ENCODE measurements around the gene MROH9. TPM values are rescaled to one million over a fixed set of nuclear protein-coding genes. Genes with fewer than 3 reads are reported as not detected.

Gene MROH9
- total and polyA plus RNA-seq, 2 experiments from 2014 or later = 0.06 TPM; not detected in 1

DNA sequence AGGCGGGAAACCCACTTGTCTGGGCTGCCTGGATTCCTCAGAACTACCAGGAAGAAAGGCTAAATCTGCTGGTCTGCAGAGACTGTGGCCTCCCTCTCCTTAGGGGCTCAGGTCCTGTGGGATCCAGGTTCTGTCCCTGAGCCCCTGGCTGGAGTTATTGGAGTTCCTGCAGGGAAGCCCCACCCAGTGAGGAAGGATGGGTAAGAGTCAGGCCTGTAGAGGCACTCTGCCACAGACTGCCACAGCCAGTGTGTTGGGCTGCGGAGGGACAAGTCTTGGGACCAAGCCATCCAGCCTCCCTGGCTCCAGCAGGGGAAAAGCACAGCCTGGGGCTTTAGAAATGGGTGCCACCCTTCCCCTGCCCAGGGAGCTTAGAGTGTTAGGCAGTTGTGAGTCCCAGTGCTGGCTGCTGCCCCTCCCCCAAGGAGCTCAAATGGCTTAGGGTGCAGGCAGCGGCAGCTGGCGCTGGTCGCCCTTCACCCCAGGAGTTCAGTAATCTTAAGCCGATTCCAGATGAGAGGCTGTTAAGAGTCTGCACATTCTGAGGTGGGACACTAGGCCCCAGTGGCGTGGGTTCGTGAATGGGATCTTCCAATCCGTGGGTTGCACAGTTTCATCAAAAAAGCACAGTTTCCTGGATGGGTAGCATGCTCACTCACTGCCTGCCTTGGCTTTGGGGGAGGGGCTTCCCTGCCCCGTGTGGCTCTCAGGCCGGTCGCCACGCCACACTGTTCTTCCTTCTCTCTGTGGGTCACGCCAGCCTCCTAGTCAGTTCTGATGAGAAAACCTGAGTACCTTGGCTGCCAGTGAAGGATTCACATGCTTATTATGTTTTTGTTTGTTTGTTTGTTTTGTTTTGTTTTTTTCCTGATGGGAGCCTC, 97.7 kb downstream of the MROH9 start (continued):
- TF ChIP-seq, protein P1, sequence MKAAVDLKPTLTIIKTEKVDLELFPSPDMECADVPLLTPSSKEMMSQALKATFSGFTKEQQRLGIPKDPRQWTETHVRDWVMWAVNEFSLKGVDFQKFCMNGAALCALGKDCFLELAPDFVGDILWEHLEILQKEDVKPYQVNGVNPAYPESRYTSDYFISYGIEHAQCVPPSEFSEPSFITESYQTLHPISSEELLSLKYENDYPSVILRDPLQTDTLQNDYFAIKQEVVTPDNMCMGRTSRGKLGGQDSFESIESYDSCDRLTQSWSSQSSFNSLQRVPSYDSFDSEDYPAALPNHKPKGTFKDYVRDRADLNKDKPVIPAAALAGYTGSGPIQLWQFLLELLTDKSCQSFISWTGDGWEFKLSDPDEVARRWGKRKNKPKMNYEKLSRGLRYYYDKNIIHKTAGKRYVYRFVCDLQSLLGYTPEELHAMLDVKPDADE (IDR thresholded peaks at IDR 0.05) = no peak
- TF ChIP-seq NANOG (IDR thresholded peaks at IDR 0.05; ENCODE audit: borderline replicate concordance) (no peak), ZNF114 (CRISPR knock-in tag; IDR thresholded peaks at IDR 0.05) (no peak), POLR2AphosphoS5 (IDR thresholded peaks at IDR 0.05; ENCODE audit: low read depth) (no peak), STAT1 (IDR thresholded peaks at IDR 0.05; ENCODE audit: unreplicated experiment) (no peak), JUNB (IDR thresholded peaks at IDR 0.05; ENCODE audit: unreplicated experiment) (no peak)
- TF ChIP-seq, protein P2, sequence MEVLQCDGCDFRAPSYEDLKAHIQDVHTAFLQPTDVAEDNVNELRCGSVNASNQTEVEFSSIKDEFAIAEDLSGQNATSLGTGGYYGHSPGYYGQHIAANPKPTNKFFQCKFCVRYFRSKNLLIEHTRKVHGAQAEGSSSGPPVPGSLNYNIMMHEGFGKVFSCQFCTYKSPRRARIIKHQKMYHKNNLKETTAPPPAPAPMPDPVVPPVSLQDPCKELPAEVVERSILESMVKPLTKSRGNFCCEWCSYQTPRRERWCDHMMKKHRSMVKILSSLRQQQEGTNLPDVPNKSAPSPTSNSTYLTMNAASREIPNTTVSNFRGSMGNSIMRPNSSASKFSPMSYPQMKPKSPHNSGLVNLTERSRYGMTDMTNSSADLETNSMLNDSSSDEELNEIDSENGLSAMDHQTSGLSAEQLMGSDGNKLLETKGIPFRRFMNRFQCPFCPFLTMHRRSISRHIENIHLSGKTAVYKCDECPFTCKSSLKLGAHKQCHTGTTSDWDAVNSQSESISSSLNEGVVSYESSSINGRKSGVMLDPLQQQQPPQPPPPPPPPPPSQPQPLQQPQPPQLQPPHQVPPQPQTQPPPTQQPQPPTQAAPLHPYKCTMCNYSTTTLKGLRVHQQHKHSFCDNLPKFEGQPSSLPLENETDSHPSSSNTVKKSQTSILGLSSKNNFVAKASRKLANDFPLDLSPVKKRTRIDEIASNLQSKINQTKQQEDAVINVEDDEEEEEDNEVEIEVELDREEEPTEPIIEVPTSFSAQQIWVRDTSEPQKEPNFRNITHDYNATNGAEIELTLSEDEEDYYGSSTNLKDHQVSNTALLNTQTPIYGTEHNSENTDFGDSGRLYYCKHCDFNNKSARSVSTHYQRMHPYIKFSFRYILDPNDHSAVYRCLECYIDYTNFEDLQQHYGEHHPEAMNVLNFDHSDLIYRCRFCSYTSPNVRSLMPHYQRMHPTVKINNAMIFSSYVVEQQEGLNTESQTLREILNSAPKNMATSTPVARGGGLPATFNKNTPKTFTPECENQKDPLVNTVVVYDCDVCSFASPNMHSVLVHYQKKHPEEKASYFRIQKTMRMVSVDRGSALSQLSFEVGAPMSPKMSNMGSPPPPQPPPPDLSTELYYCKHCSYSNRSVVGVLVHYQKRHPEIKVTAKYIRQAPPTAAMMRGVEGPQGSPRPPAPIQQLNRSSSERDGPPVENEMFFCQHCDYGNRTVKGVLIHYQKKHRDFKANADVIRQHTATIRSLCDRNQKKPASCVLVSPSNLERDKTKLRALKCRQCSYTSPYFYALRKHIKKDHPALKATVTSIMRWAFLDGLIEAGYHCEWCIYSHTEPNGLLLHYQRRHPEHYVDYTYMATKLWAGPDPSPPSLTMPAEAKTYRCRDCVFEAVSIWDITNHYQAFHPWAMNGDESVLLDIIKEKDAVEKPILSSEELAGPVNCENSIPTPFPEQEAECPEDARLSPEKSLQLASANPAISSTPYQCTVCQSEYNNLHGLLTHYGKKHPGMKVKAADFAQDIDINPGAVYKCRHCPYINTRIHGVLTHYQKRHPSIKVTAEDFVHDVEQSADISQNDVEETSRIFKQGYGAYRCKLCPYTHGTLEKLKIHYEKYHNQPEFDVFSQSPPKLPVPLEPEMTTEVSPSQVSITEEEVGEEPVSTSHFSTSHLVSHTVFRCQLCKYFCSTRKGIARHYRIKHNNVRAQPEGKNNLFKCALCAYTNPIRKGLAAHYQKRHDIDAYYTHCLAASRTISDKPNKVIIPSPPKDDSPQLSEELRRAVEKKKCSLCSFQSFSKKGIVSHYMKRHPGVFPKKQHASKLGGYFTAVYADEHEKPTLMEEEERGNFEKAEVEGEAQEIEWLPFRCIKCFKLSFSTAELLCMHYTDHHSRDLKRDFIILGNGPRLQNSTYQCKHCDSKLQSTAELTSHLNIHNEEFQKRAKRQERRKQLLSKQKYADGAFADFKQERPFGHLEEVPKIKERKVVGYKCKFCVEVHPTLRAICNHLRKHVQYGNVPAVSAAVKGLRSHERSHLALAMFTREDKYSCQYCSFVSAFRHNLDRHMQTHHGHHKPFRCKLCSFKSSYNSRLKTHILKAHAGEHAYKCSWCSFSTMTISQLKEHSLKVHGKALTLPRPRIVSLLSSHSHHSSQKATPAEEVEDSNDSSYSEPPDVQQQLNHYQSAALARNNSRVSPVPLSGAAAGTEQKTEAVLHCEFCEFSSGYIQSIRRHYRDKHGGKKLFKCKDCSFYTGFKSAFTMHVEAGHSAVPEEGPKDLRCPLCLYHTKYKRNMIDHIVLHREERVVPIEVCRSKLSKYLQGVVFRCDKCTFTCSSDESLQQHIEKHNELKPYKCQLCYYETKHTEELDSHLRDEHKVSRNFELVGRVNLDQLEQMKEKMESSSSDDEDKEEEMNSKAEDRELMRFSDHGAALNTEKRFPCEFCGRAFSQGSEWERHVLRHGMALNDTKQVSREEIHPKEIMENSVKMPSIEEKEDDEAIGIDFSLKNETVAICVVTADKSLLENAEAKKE (CRISPR knock-in tag; IDR thresholded peaks at IDR 0.05) = no peak

DNA sequence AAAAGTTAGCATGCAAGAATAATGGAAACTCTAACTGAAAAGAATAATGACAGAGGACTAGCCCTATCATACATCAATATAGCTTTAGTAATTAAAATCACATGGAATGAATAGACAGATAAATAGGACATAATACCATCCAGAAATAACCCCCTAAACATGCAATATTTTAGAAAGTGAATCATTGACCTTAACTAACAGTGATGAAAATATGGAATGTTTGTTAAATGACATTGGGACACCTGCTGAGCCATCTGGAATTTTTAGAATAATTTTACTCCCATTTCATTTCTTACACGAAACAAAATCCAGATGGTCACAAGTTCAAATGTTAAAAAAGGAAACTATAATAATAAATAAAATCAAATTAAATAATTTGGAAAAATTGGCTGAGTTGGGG, 102.3 kb downstream of the MROH9 start:
- Mint-ChIP-seq H3K9me3 (no peaks in the 10 kb centered on the region), H3K27ac (no peak overlapping the region), H3K4me3 (no peak overlapping the region), H3K36me3 (ENCODE audit: low read depth) (no peaks in the 10 kb centered on the region), H3K27me3 (ENCODE audit: insufficient read depth, low read depth, poor library complexity) (peaks cover 2% of the 10 kb centered on the region), H3K4me1 (peaks cover 4% of the 10 kb centered on the region)
- Histone ChIP-seq H3K9me2 (ENCODE audit: insufficient read depth) (no peaks in the 10 kb centered on the region), H3K79me2 (replicated peaks; ENCODE audit: insufficient read depth) (no peaks in the 10 kb centered on the region), H3K27ac (ENCODE audit: low read depth) (no peak overlapping the region), H3K4me3 (no peak overlapping the region), H4K20me1 (replicated peaks; ENCODE audit: insufficient read depth) (no peaks in the 10 kb centered on the region), H2AFZ (no peak overlapping the region), H3F3A (replicated peaks; ENCODE audit: low read depth) (no peaks in the 10 kb centered on the region), H3K36me3 (ENCODE audit: insufficient read depth) (no peaks in the 10 kb centered on the region), H3K27me3 (ENCODE audit: insufficient read depth) (no peaks in the 10 kb centered on the region), H3K4me1 (ENCODE audit: insufficient read depth) (peaks cover 10% of the 10 kb centered on the region), H3K4me2 (no peak overlapping the region)
- DNase-seq (ENCODE audit: low spot score) (no peak), ATAC-seq (no peak)
- TF ChIP-seq NANOG (IDR thresholded peaks at IDR 0.05; ENCODE audit: borderline replicate concordance) = no peak
- TF ChIP-seq, protein P3, sequence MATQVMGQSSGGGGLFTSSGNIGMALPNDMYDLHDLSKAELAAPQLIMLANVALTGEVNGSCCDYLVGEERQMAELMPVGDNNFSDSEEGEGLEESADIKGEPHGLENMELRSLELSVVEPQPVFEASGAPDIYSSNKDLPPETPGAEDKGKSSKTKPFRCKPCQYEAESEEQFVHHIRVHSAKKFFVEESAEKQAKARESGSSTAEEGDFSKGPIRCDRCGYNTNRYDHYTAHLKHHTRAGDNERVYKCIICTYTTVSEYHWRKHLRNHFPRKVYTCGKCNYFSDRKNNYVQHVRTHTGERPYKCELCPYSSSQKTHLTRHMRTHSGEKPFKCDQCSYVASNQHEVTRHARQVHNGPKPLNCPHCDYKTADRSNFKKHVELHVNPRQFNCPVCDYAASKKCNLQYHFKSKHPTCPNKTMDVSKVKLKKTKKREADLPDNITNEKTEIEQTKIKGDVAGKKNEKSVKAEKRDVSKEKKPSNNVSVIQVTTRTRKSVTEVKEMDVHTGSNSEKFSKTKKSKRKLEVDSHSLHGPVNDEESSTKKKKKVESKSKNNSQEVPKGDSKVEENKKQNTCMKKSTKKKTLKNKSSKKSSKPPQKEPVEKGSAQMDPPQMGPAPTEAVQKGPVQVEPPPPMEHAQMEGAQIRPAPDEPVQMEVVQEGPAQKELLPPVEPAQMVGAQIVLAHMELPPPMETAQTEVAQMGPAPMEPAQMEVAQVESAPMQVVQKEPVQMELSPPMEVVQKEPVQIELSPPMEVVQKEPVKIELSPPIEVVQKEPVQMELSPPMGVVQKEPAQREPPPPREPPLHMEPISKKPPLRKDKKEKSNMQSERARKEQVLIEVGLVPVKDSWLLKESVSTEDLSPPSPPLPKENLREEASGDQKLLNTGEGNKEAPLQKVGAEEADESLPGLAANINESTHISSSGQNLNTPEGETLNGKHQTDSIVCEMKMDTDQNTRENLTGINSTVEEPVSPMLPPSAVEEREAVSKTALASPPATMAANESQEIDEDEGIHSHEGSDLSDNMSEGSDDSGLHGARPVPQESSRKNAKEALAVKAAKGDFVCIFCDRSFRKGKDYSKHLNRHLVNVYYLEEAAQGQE (IDR thresholded peaks at IDR 0.05; ENCODE audit: unreplicated experiment) = no peak
- TF ChIP-seq EZH2phosphoT487 (IDR thresholded peaks at IDR 0.05; ENCODE audit: unreplicated experiment) = no peak
- TF ChIP-seq, protein P4, sequence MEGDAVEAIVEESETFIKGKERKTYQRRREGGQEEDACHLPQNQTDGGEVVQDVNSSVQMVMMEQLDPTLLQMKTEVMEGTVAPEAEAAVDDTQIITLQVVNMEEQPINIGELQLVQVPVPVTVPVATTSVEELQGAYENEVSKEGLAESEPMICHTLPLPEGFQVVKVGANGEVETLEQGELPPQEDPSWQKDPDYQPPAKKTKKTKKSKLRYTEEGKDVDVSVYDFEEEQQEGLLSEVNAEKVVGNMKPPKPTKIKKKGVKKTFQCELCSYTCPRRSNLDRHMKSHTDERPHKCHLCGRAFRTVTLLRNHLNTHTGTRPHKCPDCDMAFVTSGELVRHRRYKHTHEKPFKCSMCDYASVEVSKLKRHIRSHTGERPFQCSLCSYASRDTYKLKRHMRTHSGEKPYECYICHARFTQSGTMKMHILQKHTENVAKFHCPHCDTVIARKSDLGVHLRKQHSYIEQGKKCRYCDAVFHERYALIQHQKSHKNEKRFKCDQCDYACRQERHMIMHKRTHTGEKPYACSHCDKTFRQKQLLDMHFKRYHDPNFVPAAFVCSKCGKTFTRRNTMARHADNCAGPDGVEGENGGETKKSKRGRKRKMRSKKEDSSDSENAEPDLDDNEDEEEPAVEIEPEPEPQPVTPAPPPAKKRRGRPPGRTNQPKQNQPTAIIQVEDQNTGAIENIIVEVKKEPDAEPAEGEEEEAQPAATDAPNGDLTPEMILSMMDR (conservative IDR thresholded peaks at IDR 0.05; ENCODE audit: low read depth in 2 of 2) = no peak

All from GM23338 (cell line).